Measurements from ENCODE around the gene ACAA1.
"Not testable (repeated sequence)": the region's sequence is repeated elsewhere in the genome, so short reads cannot be mapped to it uniquely, and the experiment has no call there.

Gene ACAA1

DNA sequence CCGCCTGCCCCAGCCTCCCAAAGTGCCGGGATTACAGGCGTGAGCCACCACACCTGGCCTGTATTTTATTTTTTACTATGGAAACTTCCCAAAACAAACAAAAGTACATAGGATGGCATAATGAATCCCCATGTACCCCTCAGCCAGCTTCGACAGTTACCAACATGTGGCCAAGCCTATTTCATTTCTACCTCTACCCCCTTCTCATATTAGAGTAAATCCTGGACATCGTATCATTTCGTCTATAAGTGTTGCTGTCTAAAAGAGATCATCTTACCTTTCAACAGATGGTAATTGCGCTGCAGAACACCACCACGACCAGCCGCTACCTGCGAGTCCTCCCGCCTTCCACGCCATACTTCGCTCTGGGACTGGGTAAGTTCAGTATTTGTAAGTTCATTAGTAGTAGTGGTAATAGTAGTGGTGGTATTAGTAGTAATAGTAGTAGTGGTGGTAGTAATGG, 53.0 kb downstream of the ACAA1 start:
- in situ Hi-C loops (cut with MboI; ENCODE audit: low sequenced_read_pairs) = no loop called here

- in situ Hi-C loops (cut with MboI; ENCODE audit: low sequenced_read_pairs) = not testable (repeated sequence)
Observed at GRCh38 chr3:38083254-38083653, 53.7 kb downstream of the ACAA1 start.

GRCh38 chr3:38082296-38082695, 54.6 kb downstream of the ACAA1 start:
- in situ Hi-C loops (cut with MboI; ENCODE audit: low sequenced_read_pairs) = not testable (repeated sequence)

- in situ Hi-C loops (cut with MboI; ENCODE audit: low sequenced_read_pairs) = not testable (repeated sequence)
Observed at GRCh38 chr3:38077073-38077472, 59.9 kb downstream of the ACAA1 start.
